SK-N-MC (cell line): ENCODE results near the gene CAV3.
"Not testable (repeated sequence)": the region's sequence is repeated elsewhere in the genome, so short reads cannot be mapped to it uniquely, and the experiment has no call there.

Experiments used
- DNase-seq: peaks from one replicate; pipeline ENCODE4 v3.0.0-alpha.2; 2011; ENCODE audit warnings: low read depth, low spot score
- H3K27ac ChIP-seq: fragments of 200-600 bp; sonication (generic); 2 replicates; pipeline ENCODE4 v1.5.1; 2016; ENCODE audit warnings: mixed run types
- H3K36me3 ChIP-seq: fragments of 200-600 bp; sonication (generic); 2 replicates; pipeline ENCODE4 v1.6.1; 2017; ENCODE audit warnings: antibody characterized with exemption, low read length, mixed read lengths; ENCODE audit not compliant: insufficient read depth
- H3K4me3 ChIP-seq: fragments of 200-600 bp; sonication (generic); 2 replicates; pipeline ENCODE4 v1.5.1; 2016
- H3K9ac ChIP-seq: fragments of 200-600 bp; sonication (generic); 2 replicates; pipeline ENCODE4 v1.8.0; 2017; ENCODE audit warnings: mixed run types, mixed read lengths; ENCODE audit not compliant: insufficient read length
- H3K9me3 ChIP-seq: fragments of 200-600 bp; sonication (generic); 2 replicates; pipeline ENCODE4 v1.6.1; 2017; ENCODE audit warnings: low read depth, mild to moderate bottlenecking, antibody characterized with exemption, low read length, moderate library complexity, mixed read lengths
- EZH2 ChIP-seq: fragments of 200-600 bp; sonication (generic); IDR thresholded peaks from one replicate; pipeline ENCODE4 v1.6.1; 2017; ENCODE audit warnings: antibody characterized with exemption
- FOXP2 ChIP-seq: optimal IDR thresholded peaks from 2 replicates; pipeline ENCODE3; 2011; ENCODE audit warnings: mild to moderate bottlenecking, moderate library complexity; ENCODE audit not compliant: insufficient read depth; ENCODE audit errors: extremely low read length, control extremely low read depth
- POLR2AphosphoS5 ChIP-seq: IDR thresholded peaks from 2 replicates; pipeline ENCODE4 v1.6.1; 2012; ENCODE audit warnings: mild to moderate bottlenecking, low read depth, low read length, borderline replicate concordance

Gene CAV3

DNA sequence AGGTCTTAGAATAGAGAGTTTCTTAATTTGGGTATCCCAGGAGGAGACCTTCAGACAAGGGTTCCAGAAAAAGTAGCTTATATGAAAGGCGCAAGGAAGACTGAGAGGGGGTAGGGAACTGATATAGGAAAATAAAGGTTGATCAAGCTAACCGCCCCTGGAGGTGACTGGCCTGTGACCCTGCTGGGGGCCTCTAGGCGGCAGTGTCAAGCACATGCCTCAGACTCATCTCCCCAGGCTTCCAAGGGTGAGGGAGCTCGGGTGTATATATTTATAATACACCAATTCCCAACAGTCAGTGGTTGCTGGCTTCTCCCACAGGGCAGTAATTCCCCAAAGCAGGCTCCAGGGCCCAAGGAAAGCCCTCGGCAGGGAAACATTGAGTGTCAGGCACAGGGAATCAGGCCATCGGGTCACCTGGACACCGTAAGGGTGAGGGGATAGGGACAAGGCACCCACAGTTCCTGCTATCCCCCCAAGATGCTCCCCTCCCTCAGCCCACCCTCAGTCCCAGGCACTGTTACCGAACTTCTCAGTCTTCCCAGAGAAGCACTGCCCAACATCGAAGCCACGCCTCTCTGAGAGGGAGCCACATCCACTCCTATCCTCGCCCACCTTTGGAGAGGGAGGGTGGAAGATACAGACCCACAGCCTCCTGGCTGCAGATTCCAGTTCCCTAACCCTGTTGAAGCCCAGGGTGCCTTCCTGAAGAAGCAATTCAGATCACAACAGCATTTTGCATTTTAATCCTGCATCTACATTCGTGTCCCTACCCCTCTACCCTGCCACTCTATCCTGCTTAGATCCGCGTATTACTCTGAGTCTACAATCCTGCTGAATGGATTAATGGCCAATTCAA lies 19.5 kb upstream of the CAV3 start:
- TF ChIP-seq FOXP2 (no peak), POLR2AphosphoS5 (no peak), EZH2 (no peak)
- Histone ChIP-seq H3K9me3 (no peaks in the 10 kb centered on the region), H3K36me3 (no peaks in the 10 kb centered on the region), H3K27ac (no peak overlapping the region), H3K4me3 (no peak overlapping the region), H3K9ac (no peak overlapping the region)
- no peak for DNase-seq

DNA sequence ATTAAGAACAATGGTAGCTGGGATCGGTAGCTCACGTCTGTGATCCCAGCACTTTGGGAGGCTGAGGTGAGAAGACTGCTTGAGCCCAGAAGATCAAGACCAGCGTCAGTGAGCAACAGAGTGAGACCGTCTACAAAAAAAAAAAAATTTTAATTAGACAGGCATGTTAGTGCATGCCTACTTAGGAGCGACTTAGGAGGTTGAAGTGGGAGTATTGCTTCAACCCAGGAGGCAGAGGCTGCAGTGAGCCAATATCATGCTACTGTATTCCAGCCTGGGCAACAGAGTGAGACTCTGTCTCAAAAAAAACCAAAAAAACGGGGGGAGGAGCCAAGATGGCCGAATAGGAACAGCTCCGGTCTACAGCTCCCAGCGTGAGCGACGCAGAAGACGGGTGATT lies 17.8 kb upstream of the CAV3 start:
- H3K9me3 ChIP-seq, H3K36me3 ChIP-seq, H3K9ac ChIP-seq, H3K27ac ChIP-seq, DNase-seq, H3K4me3 ChIP-seq: not testable (repeated sequence)

DNA sequence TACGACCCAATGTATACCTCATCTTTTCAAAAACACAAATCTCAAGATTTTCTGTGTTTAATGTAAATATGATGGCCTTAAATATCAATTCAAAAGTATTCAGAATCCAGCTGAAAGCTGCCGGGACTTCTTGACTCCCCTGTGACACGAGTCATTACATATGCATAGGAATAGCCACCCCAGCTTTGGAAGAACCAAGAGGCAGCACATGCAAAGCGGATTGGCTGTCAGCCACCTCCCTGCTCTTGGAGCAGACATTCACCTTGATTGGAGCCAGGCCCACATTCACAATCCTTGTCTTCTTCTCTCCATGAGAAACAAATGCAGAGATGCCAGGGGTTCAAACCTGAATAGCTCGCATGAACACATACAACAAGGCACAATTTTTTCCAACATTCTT lies 10.8 kb upstream of the CAV3 start:
- no peak for DNase-seq
- H3K4me3 ChIP-seq: no peak overlapping the region
- no peak overlapping the region for H3K27ac ChIP-seq
- H3K9me3 ChIP-seq: no peaks in the 10 kb centered on the region
- no peak overlapping the region for H3K9ac ChIP-seq
- no peak for TF ChIP-seq FOXP2
- TF ChIP-seq POLR2AphosphoS5: no peak
- TF ChIP-seq EZH2: no peak
- no peaks in the 10 kb centered on the region for H3K36me3 ChIP-seq

DNA sequence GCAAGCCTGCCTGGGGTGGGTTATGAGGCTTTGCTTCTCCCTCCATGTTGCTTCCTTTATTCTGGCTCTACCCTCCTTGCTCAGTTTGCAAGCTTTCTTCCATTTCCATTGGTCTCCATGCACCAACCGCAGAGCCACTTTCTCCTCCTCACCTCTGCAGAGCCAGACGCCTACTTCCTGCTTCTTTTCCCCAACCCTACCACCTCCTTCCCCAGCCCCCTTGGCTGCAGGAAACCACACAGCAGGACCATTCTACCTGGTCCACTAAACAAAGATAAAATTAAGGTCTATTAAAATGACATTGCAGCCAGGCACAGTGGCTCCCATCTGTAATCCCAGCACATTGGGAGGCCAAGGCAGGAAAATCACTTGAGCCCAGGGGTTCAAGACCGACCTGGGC lies 10.0 kb upstream of the CAV3 start:
- Histone ChIP-seq H3K9me3 (no peaks in the 10 kb centered on the region), H3K9ac (no peak overlapping the region), H3K36me3 (no peaks in the 10 kb centered on the region), H3K4me3 (no peak overlapping the region), H3K27ac (no peak overlapping the region)
- TF ChIP-seq EZH2: no peak
- TF ChIP-seq POLR2AphosphoS5: no peak
- TF ChIP-seq FOXP2: no peak
- DNase-seq: no peak

DNA sequence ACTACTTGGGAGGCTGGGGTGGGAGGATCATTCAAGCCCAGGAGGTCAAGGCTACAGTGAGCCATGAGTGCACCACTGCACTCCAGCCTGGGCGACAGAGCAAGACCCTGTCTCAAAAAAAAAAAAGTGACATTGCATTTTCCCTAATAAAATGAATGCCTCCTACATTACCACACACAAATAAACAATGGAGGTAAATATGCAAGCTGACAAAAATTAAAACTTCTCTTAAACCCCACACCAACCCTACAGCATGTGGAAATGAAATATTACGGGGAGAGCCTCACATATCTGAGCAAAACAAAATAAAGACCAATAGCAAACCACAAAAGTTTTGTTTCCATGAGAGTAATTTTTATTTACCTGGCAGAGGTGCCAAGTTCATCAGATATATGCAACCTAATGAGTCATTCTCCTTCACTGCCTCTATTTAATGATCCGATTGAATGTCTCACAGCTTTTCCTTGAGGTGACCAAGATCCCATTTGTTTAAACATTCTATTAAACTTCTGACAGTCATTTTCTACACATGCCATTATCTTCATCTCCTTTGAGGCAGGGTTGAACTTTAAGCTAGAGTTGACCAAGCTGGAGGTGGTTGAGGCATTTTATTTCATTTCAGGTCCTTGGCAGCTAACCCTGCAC lies 9.4 kb upstream of the CAV3 start:
- H3K27ac ChIP-seq: no peak overlapping the region
- no peak for DNase-seq
- H3K36me3 ChIP-seq: no peaks in the 10 kb centered on the region
- no peak overlapping the region for H3K4me3 ChIP-seq
- H3K9me3 ChIP-seq: no peaks in the 10 kb centered on the region
- no peak overlapping the region for H3K9ac ChIP-seq
- TF ChIP-seq EZH2 (no peak), POLR2AphosphoS5 (no peak), FOXP2 (no peak)

DNA sequence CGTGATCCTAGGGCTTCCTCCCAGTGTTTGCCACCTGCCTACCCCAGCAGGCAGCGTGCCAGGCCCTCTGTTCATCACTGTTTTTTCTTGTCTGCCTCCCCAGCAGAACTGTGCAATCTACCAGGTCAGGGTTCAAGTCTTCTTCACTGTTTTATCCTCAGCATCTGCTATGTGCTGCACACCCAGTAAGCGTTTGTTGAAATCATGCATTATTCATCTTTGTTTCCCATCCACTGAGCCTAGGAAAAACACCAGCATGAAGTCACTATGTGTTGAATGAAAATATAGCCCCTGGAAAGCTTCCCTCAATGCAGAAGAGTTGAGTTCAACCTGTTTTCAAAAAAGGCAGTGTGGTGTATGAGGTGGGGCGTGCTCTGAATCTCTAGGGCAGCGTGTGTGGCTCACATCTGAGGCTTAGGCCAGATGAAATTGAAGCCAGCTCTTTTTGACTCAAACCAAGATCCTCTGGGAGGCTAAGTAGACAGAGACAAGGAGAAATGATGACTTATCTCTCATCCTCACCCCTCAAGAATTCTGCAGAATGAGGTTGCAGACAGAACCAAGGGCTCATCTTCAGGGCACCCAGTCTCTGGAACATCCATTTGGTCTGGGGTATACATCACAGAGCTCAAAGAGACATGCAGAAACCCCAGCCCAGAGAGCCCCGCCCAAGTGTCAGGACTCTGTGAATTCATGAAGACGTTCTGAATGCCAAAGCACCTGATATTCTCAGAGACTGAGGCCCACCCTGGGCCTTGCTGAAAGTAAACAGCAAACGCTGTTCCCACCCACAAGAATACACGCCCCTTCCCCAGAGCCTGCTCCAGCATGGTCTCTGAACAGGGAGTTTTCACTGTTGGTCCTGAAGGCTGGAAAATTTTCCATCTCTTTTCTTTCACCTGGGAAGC lies 5.7 kb upstream of the CAV3 start:
- no peak for DNase-seq
- Histone ChIP-seq H3K4me3 (no peak overlapping the region), H3K27ac (no peak overlapping the region), H3K9me3 (no peaks in the 10 kb centered on the region), H3K36me3 (no peaks in the 10 kb centered on the region), H3K9ac (no peak overlapping the region)
- TF ChIP-seq POLR2AphosphoS5 (no peak), EZH2 (no peak), FOXP2 (no peak)

DNA sequence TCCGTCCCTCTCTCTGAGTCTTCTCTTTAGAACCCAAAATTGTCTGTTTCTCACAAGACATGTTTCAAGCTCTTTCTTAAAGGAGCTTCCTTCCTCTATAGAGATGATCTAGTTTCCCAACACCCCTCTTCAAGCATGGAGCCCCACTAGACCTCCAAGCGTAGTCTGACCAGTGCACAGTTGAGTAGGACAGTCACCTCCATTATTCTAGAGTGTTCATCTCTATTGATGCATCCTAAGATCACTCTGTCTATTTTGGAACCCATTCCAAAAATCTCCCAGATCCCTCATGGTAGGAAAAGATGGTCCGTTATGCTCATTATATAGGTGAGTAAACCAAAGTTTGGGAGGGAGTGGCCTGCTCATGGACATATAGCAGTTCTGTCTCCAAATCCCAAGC lies 4.1 kb upstream of the CAV3 start:
- H3K27ac ChIP-seq: no peak overlapping the region
- TF ChIP-seq FOXP2: no peak
- no peak for TF ChIP-seq EZH2
- no peak for TF ChIP-seq POLR2AphosphoS5
- DNase-seq: no peak
- H3K4me3 ChIP-seq: no peak overlapping the region
- no peaks in the 10 kb centered on the region for H3K9me3 ChIP-seq
- no peak overlapping the region for H3K9ac ChIP-seq
- no peaks in the 10 kb centered on the region for H3K36me3 ChIP-seq

GRCh38 chr3:8730656-8731055 lies 2.9 kb upstream of the CAV3 start:
- H3K36me3 ChIP-seq: no peaks in the 10 kb centered on the region
- H3K27ac ChIP-seq: no peak overlapping the region
- no peak overlapping the region for H3K4me3 ChIP-seq
- no peak for DNase-seq
- H3K9me3 ChIP-seq: no peaks in the 10 kb centered on the region
- TF ChIP-seq FOXP2 (no peak), POLR2AphosphoS5 (no peak), EZH2 (no peak)
- no peak overlapping the region for H3K9ac ChIP-seq
